HG02759 (cell line): Measurements from ENCODE around the gene ASXL1.

Source experiments
- ATAC-seq: cut with Tn5 transposase; IDR thresholded peaks from one replicate; pipeline ENCODE4 v1.9.1; 2021; ENCODE audit warnings: mild to moderate bottlenecking, moderate library complexity; ENCODE audit not compliant: unreplicated experiment

Gene ASXL1

GRCh38 chr20:32477594-32478512, 119.7 kb downstream of the ASXL1 start:
- ATAC-seq = no peak

DNA sequence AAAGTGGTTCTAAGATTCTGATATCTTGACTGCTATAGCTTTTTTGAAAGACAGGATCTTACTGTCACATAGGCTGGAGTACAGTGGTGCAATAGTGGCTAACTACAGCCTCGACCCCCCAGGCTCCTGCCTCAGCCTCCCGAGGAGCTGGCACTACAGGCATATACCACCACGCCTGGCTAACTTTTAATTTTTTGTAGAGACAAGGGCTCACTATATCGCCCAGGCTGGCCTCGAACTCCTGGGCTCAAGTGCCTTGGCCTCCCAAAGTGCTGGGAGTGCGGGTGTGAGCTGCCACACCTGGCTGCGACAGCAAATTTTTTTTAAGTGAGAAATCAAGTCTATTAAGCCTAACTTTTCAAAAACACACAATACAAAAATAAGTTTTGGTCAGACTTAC, 120.4 kb downstream of the ASXL1 start:
- no peak for ATAC-seq

DNA sequence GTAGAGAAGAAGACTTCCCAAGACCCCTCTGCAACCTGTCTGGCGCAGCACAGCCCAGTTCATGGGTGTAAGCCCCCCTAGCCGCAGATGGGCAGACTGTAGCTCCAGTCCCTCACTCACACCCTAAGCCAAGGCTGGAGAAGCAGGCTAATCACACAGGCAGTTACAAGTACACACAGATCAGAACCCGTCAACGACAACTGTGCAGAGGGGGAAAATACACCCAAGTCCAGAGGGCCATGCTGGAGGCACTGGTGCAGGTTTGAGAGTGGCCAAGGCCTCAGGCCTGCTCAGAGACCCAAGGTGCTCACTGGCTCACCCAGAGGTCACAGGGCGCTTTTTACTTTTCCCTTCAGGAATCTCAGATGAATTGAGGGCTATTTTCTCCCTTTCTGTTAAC, 120.9 kb downstream of the ASXL1 start:
- no peak for ATAC-seq

- no peak for ATAC-seq
Observed at GRCh38 chr20:32479697-32480171, 121.6 kb downstream of the ASXL1 start.

GRCh38 chr20:32480371-32481241, 122.5 kb downstream of the ASXL1 start:
- no peak for ATAC-seq

DNA sequence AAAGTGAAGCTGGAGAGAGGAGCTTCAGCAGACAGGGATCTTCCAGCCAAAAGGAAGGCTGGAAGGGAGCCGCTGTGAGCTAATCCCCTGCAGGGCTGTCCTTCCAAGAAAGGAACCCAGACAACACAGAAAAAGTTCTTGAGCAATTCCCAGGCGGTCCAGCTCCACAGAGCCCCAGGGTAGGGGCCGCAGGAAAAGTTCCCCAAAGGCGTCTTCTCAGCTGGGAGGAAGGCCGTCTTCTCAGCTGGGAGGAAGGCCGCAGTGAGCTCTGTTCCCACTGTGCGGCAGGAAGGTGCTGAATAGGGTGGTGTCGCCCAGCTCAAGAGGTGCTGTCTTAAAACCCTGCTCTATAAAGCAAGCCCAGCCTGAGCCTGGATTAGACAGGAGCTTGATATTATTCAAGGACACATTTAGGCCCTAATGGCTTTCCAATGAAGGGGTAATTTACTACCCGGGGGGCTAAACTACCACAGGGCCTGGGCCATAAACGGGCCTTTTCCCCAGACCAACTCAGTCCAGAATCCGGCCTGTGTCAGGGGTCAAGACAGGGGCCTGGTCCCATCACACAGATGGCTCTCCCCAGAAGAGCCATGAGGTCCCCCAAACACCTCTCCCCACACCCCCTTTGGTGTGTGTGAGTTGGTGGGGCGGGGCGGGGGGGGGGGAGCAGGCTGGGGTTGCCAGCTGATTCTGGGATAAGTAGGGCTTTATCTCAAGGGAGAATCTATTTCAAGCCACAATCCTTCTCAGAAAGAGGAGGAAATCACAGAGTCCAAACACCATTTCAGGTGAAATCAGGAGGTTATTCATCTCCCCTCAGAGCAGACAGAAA, 123.4 kb downstream of the ASXL1 start:
- ATAC-seq = no peak

- no peak for ATAC-seq
Observed at GRCh38 chr20:32482143-32482441, 124.0 kb downstream of the ASXL1 start.

DNA sequence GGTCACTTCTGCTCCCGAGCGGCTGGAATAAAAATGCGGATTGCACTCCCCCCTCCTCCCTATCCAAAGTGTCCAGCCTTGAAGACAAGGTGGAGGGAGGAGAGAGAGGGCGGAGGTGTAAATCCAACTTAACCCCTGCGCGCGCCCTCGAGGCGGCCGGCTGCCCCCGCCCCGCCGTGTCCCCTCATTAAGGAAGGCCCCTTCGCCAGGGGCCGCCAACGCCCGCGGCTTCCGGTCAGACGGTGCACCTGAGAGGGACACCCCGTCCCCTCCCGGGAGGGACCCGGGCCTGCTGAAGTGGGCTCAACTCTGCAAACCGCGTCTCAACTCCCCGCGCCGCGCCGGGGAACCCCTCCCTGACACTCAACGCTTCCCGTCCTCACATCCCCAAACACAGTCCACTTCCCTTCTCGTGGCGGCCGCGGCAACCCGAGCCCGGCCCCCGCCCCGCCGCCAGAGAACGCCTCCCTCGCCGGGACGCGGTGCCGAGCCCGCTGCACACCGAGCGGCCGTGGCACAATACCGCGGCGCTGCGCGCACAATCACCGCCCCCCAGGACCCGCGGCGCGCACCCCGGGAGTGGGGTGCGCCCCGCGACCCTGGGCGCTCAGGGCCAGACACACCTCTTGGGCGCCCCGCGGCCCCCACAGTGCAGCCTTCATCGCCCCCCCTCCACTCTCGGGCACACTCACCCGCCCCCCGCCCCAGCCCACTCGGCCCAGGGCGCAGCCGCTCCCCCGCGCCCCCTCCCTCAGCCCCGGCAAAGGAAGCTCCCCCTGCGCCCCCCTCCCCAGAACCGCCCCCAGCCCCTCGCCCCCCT, 124.5 kb downstream of the ASXL1 start:
- no peak for ATAC-seq

- no peak for ATAC-seq
Observed at GRCh38 chr20:32483351-32484224, 125.5 kb downstream of the ASXL1 start.

DNA sequence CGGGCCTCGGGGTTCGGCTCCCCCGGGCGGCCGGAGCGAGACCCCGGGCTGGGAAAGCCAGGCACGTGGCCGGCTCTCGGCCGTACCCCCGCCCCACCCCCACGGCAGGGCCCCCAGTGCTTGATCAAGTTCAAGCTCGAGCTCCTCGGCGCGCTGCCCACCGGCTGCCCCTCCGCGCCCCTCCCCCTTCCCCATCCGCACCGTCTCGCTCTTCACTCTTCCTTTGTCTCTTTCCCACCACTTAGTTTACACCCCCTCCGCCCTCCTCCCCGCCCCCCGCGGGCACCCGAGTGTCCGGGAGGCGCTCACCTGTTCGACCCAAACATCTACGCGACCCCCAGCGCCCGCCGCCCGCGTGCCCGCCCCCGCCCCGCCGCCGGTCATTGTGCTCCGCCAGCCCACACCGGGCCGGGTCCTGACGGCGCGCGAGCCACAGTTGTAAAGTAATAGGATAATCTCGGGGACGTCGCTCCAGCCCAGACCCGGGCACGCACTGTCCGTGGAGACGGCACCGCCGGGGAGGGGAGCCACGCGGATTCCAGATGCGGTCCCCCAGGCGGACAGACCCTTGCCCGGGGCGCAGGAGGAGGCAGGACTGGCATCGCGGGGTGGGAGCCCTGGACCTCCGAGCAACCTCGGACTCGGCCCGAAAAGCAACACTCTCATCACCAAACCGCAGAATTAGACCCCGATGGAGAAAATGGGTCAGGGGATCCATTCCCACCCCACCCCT, 126.3 kb downstream of the ASXL1 start:
- no peak for ATAC-seq

DNA sequence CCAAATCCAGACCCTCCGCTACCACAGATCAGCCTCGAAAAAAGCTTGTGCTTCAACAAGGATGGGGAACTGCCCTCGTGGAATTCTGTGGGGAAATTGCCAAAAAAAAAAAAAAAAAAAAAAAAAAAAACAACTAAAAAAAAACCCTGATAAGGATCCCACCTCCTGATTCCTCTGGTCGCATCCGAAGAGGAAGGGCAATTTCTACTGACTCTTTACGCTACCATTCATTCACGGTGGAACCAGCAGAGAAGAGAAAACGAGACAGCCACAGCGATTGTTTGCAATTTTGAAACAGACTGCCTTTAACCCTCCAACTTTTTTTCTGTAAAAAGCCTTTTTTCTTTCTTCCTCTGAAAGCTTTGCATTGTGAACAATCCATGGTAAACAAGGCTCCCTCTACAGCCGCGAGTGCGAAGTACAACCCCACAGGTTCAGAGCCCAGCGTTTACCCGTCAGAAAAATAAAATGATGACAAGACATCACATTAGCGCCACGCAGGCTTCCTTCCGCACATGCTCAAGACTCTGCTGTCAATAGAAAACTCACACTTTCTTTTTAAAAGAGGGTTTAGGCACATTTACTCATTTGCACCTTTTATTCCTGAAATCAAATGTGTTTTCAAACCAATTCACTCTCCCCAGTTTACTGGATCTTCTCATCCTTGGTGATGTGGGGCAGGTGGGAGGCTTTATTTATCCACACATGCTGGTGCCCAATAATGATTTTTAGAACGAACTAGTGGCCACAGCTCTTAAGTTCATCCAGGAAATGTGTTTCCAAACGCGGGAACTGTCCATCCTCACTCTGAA, 127.0 kb downstream of the ASXL1 start:
- peak; percentile 74 for ATAC-seq

GRCh38 chr20:32485770-32486478, 127.8 kb downstream of the ASXL1 start:
- ATAC-seq = no peak

DNA sequence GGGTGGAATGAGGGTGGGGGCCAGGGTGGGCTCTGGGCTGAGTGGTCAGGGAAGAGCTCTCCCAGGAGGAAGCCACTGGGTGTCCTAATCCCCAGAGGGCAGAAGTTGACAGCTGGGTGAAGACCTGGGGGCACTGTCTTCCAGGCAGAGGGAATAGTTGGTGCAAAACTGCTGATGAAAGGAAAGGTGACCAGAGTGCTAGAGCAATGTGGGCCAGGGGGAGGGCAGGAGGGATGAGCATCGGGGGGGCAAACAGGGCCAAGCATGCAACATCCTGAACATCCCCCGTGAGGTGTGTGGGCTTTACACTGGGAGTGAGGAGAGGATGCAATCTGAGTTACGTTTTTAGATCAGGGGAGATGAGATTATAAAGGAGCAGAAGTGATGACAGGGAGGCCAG, 129.2 kb downstream of the ASXL1 start:
- no peak for ATAC-seq

DNA sequence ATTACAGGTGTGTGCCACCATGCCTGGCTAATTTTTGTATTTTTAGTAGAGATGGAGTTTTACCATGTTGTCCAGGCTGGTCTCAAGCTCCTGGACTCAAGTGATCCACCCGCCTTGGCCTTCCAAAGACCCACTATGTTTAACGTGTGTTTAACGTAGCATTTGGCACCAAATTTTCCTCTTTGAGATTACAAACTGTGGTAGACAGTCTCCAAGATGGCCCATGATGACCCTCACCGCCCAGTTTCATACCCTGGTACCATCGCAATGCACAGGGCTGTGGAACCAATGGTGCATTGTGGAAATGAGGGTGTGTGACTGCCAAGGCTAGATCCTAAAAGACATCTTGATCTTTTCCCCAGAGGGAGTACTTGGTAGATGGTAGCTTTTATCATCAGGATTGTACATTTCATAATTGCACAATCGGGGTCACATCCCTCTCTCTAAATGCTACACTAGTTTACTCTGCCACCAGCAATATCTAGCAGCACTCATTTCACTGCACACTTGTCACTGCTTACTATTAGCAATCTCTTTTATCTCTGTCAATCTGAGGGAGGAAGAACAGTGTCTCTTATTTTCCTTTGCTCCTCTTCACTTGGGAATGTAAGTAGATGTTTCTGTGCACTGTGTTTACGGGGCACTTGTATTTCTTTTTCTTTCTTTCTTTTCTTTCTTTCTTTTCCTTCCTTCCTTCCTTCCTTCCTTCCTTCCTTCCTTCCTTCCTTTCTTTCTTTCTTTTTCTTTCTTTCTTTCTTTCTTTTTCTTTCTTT, 130.1 kb downstream of the ASXL1 start:
- ATAC-seq = no peak
